ENCODE results near the gene PHF21A.

PHF21A gene

GRCh38 chr11:46072172-46072964, 48.9 kb downstream of the PHF21A start:
- no peak for DNase-seq

GRCh38 chr11:46071091-46071490, 50.2 kb downstream of the PHF21A start:
- no peak for DNase-seq

DNA sequence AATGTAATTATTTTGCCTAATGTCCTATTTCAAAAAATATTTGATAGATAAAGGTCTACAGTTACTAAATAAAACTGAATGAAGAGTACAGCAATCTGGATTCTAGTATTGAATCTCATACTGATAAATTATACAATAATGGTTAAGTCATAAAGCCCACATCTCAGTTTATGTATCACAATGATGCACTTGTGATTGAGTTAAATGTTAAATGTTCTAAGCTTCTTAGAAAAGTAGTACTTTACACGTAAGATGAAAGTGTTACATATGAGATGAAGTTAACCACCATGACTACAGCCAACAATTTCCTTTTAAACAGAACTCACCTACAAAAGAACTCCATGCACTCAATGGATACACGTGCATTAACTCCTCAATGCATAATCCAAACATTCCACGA, 51.7 kb downstream of the PHF21A start:
- no peak for DNase-seq

DNA sequence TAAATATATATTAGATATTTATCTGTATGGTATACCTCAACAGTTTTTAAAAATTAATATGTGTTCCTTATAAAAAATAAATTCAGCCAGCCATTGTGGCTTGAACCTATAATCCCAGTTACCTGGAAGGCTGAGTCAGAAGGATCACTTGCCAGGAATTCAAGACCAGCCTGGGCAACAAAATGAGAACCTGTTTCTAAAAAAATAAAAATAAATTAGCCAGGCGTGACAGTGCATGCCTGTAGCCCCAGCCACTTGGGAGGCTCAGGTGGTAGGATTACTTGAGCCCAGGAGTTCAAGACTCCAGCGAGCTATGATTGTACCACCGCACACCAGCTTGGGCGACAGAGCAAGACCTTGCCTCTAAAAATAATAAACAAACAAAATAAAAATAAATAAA, 54.9 kb downstream of the PHF21A start:
- no peak for DNase-seq

- no peak for DNase-seq
Measured at GRCh38 chr11:46065681-46066080, 55.6 kb downstream of the PHF21A start.

DNA sequence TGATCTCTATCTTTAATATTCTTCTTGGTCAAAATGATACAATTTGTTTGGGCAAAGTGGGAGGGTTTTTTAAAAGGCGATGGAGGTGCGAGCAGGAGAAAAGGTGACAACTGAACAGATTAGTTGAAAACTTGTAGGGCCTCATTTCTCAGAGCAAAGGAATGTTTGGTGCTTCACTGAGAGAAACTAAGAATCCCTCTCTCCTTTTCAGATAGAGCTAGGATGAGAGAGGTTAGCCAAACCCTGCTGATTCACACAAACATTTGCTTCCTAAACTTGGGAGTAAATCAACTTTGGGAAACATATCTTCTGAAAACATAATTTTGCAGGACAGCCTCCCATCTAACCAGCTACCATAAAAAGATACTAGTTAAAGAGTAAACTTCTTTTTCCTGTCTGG, 57.0 kb downstream of the PHF21A start:
- DNase-seq = no peak

GRCh38 chr11:46063138-46063537, 58.1 kb downstream of the PHF21A start:
- DNase-seq = no peak

- no peak for DNase-seq
Measured at GRCh38 chr11:46060013-46060412, 61.2 kb downstream of the PHF21A start.

DNA sequence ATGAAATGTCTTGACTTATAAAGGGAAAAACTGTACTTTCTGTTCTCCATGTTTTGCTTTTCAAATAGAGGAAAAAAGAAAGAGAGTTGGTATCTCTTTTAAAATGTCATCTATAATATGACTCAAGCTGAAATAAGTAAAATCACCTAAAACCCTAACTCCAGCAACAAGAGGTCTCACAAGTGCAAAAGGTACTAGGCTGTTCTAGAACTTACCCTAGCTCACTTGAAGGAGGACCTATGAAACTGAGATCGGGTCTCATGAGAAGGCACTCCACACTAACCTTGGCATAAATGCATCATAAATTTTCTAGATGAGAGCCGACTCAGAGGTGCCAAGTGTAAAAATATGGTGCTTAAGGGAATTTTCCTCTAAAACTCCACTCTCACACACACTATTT, 63.8 kb downstream of the PHF21A start:
- no peak for DNase-seq

- DNase-seq = no peak
Measured at GRCh38 chr11:46055371-46055770, 65.9 kb downstream of the PHF21A start.

DNA sequence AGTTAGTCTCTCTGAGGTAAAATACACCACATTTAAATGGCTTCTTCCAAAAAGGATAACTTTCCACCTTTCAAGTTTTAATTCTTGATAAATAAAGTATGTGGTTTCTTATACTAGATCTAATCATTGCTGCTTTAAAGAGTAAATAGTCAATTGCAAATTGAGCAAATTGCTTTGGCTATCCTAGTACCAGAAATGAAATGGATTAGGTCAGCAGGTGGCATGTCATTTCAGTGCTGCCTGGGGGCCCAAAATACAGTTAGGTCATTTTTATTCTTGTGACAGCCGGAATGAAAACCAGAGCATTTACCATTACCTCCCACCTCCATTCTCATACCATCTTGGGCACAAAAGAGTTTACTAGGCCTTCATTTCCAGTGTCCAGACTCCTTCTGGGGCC, 70.2 kb downstream of the PHF21A start:
- DNase-seq = no peak

- no peak for DNase-seq
Measured at GRCh38 chr11:46050662-46051061, 70.6 kb downstream of the PHF21A start.

- peak; percentile 21 to 37 for DNase-seq
Measured at GRCh38 chr11:46050003-46050461, 71.2 kb downstream of the PHF21A start.

- peak; percentile 30 to 50 for DNase-seq
Measured at GRCh38 chr11:46049325-46049897, 71.8 kb downstream of the PHF21A start.

GRCh38 chr11:46048198-46048597, 73.1 kb downstream of the PHF21A start:
- DNase-seq = no peak

- DNase-seq = no peak
Measured at GRCh38 chr11:46047520-46047919, 73.7 kb downstream of the PHF21A start.

DNA sequence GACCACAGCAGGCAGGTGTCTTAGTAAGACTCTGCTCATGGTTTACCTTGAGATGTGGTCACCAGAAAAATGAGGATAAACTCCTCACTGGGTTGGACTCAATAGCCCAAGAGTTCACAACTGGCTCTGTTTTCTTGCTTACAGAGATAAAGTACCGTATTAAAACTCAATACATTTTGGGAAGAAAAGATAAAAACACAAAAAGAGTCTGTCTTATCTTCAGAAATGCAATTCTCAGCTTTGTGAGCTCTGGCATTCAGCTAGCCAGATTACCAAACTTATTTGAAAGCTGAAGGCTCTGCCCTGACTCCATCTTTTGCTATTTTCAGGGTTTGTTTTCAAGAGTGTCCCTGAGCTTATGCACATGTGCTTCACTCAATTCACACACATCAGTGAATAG, 75.4 kb downstream of the PHF21A start:
- no peak for DNase-seq

- DNase-seq = no peak
Measured at GRCh38 chr11:46044601-46045000, 76.7 kb downstream of the PHF21A start.

DNA sequence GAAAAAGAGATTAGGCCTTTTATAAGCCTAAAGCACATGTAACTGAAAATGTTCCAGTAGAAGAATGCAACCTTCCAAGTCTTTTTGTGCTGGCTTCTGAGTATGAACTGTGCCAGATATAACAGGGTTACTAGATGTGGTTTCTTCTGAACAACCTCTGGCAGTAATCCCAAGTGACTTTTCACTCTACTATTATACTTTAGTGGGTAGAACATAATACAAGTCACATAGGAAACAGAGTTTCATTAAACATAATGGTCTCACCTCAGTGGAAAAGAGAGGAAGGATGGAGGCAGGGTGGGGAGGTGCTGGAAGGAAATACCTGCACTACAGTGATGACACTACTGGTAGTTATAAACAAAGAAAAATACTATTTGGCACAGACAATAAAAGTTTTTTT, 81.3 kb downstream of the PHF21A start:
- DNase-seq = no peak

DNA sequence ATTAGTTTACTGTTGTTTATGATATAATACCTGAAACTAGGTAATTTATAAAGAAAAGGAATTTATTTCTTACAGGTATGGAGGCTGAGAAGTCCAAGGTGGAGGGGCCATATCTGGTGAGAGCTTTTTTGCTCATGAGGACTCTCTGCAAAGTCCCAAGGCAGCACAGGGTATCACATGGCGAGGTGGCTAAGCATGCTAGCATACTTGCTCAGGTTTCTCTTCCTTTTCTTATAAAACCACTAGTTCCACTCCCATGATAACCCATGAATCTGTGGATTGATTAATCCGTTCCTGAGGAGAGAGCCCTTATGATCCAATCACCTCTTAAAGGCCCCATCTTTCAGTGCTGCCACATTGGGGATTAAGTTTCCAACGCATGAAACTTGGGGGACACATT, 82.7 kb downstream of the PHF21A start:
- DNase-seq = no peak

GRCh38 chr11:46036969-46037368, 84.3 kb downstream of the PHF21A start:
- DNase-seq = no peak

GRCh38 chr11:46036009-46036408, 85.2 kb downstream of the PHF21A start:
- DNase-seq = no peak

- no peak for DNase-seq
Measured at GRCh38 chr11:46034041-46034440, 87.2 kb downstream of the PHF21A start.

- no peak for DNase-seq
Measured at GRCh38 chr11:46026606-46027293, 94.5 kb downstream of the PHF21A start.

Measured in Kasumi-1 (cell line).